Measurements from ENCODE around the gene GPATCH1. TPM values are rescaled to one million over a fixed set of nuclear protein-coding genes. Genes with fewer than 3 reads are reported as not detected.

GPATCH1 gene
- total RNA-seq, 1 donor from 2014 or later, result 8.2 TPM

GRCh38 chr19:33064792-33065550, 16.0 kb upstream of the GPATCH1 start, which contains the start of gene RHPN2:
TSS of gene RHPN2 (minus strand) at chr19:33064888. CDS start at chr19:33064852, 36 bp downstream.
- peak; percentile 85 for DNase-seq (ENCODE audit: extremely low spot score, unreplicated experiment)
- Mint-ChIP-seq H3K27ac (ENCODE audit: unreplicated experiment) (no peak within 1 kb of the TSS), H3K4me3 (ENCODE audit: unreplicated experiment) (peak within 1 kb of the TSS; percentile 75), H3K9me3 (ENCODE audit: unreplicated experiment) (no peaks in the 10 kb centered on the region), H3K36me3 (ENCODE audit: unreplicated experiment) (no peaks in the 10 kb centered on the region), H3K4me1 (ENCODE audit: unreplicated experiment) (peaks cover 15% of the 10 kb centered on the region), H3K27me3 (ENCODE audit: unreplicated experiment) (no peaks in the 10 kb centered on the region)
- TF ChIP-seq CTCF (IDR thresholded peaks at IDR 0.05), result no peak

GRCh38 chr19:33066543-33066942, 14.4 kb upstream of the GPATCH1 start:
- H3K27ac Mint-ChIP-seq (ENCODE audit: unreplicated experiment), result no peak overlapping the region
- H3K36me3 Mint-ChIP-seq (ENCODE audit: unreplicated experiment), result no peaks in the 10 kb centered on the region
- no peak for DNase-seq (ENCODE audit: extremely low spot score, unreplicated experiment)
- TF ChIP-seq CTCF (IDR thresholded peaks at IDR 0.05), result no peak
- H3K9me3 Mint-ChIP-seq (ENCODE audit: unreplicated experiment), result no peaks in the 10 kb centered on the region
- H3K4me3 Mint-ChIP-seq (ENCODE audit: unreplicated experiment), result peak overlapping the region; percentile 12
- no peaks in the 10 kb centered on the region for H3K27me3 Mint-ChIP-seq (ENCODE audit: unreplicated experiment)
- H3K4me1 Mint-ChIP-seq (ENCODE audit: unreplicated experiment), result peaks cover 16% of the 10 kb centered on the region

- no peaks in the 10 kb centered on the region for H3K9me3 Mint-ChIP-seq (ENCODE audit: unreplicated experiment)
- DNase-seq (ENCODE audit: extremely low spot score, unreplicated experiment), result no peak
- no peak for TF ChIP-seq CTCF (IDR thresholded peaks at IDR 0.05)
- H3K36me3 Mint-ChIP-seq (ENCODE audit: unreplicated experiment), result no peaks in the 10 kb centered on the region
- peaks cover 16% of the 10 kb centered on the region for H3K4me1 Mint-ChIP-seq (ENCODE audit: unreplicated experiment)
- H3K4me3 Mint-ChIP-seq (ENCODE audit: unreplicated experiment), result no peak overlapping the region
- H3K27me3 Mint-ChIP-seq (ENCODE audit: unreplicated experiment), result no peaks in the 10 kb centered on the region
- H3K27ac Mint-ChIP-seq (ENCODE audit: unreplicated experiment), result no peak overlapping the region
These were observed 13.9 kb upstream of the GPATCH1 start for GRCh38 chr19:33067121-33067520.

GRCh38 chr19:33071887-33072286, 9.1 kb upstream of the GPATCH1 start:
- DNase-seq (ENCODE audit: extremely low spot score, unreplicated experiment), result no peak
- Mint-ChIP-seq H3K9me3 (ENCODE audit: unreplicated experiment) (no peaks in the 10 kb centered on the region), H3K4me3 (ENCODE audit: unreplicated experiment) (no peak overlapping the region), H3K27me3 (ENCODE audit: unreplicated experiment) (no peaks in the 10 kb centered on the region), H3K36me3 (ENCODE audit: unreplicated experiment) (no peaks in the 10 kb centered on the region), H3K27ac (ENCODE audit: unreplicated experiment) (no peak overlapping the region), H3K4me1 (ENCODE audit: unreplicated experiment) (peaks cover 6% of the 10 kb centered on the region)
- no peak for TF ChIP-seq CTCF (IDR thresholded peaks at IDR 0.05)

- H3K4me1 Mint-ChIP-seq (ENCODE audit: unreplicated experiment), result peaks cover 9% of the 10 kb centered on the region
- H3K9me3 Mint-ChIP-seq (ENCODE audit: unreplicated experiment), result no peaks in the 10 kb centered on the region
- H3K27me3 Mint-ChIP-seq (ENCODE audit: unreplicated experiment), result no peaks in the 10 kb centered on the region
- no peak for DNase-seq (ENCODE audit: extremely low spot score, unreplicated experiment)
- H3K36me3 Mint-ChIP-seq (ENCODE audit: unreplicated experiment), result no peaks in the 10 kb centered on the region
- no peak overlapping the region for H3K4me3 Mint-ChIP-seq (ENCODE audit: unreplicated experiment)
- no peak overlapping the region for H3K27ac Mint-ChIP-seq (ENCODE audit: unreplicated experiment)
- TF ChIP-seq CTCF (IDR thresholded peaks at IDR 0.05), result no peak
These were observed 5.5 kb upstream of the GPATCH1 start for GRCh38 chr19:33075519-33075918.

Measured in osteocyte (in vitro differentiated cells).